Hematopoietic multipotent progenitor cell treated with erythropoietin and hydrocortisone succinate and interleukin-3 and kit ligand, for 17 days (in vitro differentiated cells): Measurements from ENCODE around the gene PSMC1.

ENCODE experiments used
- DNase-seq: peaks from one replicate; pipeline ENCODE4 v3.0.0-alpha.2; 2015; ENCODE audit warnings: low spot score

Gene PSMC1

GRCh38 chr14:90276646-90277367 lies 20.5 kb downstream of the PSMC1 start:
- no peak for DNase-seq

DNA sequence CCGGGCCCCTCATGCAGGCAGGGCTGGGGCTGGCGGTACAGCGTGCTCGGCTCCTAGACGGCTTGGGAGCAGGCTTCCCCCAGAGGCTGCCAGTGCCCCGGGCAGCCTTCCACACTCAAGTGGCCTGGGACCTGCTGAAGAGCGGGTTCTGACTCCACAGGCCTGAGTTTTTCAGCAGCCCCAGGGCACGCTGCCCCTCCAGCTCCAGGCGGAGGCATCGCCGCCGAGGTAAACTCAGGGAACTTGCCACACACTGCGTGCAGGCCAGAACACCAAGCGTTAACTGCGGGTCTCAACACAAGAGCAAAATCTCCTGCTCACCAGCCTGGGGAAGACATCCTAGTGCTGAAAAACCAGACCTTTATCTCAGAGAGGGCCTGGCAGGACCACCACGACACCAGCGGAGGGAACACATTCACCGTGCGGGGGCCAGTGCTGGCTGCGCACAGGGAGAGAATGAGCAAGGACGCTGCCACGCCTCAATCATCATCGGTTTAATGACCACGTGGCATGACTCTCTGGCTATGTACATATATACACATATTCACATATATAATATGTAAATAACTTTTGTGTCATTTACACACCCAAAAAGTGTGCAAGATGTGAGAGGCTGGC lies 21.3 kb downstream of the PSMC1 start:
- DNase-seq = no peak

GRCh38 chr14:90278199-90279175 lies 22.1 kb downstream of the PSMC1 start:
- DNase-seq = no peak

- no peak for DNase-seq
These were observed 23.7 kb downstream of the PSMC1 start for GRCh38 chr14:90280096-90280495.

GRCh38 chr14:90281261-90281660 lies 24.9 kb downstream of the PSMC1 start:
- no peak for DNase-seq

- no peak for DNase-seq
These were observed 25.4 kb downstream of the PSMC1 start for GRCh38 chr14:90281756-90282155.

DNA sequence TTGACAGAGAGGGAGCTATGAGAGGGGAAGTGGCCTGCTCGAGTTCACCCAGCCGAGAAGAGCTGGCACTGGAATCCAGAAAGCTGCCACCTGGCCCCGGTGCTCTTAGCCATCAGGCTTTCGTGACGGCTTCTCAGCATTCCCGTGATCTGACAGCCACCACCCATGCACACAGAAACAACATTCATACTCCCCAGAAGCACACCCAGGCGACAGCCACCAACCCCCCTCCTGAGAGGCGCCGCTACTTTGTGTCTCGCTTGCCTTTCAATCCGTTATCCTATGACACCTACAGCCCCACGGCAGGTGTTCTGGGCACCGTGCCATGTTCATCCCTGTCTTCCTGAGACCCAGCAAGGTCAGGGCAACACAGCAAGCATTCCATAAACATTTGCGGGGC lies 31.4 kb downstream of the PSMC1 start:
- no peak for DNase-seq

GRCh38 chr14:90288651-90289355 lies 32.5 kb downstream of the PSMC1 start:
- DNase-seq = no peak

GRCh38 chr14:90290337-90291011 lies 34.1 kb downstream of the PSMC1 start:
- no peak for DNase-seq

DNA sequence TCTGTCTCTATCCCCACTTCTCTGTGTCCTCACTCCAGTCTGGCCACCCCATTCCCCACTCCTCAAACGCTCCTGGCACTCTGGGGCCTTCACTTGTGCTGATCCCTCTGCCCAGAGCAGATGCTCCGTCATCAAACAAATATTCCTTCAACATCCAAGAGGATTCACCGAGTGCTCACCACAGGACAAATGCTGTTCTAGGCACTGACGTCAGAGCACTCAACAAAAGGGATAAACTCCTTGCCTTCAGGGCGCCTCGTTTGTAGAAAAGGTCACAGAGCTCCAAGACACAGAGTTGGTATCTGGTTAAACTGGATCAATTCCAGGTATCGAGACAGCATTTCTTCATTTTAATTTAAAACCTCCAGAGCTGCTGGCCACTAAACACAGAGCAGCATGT lies 35.3 kb downstream of the PSMC1 start:
- no peak for DNase-seq

- no peak for DNase-seq
These were observed 37.7 kb downstream of the PSMC1 start for GRCh38 chr14:90293766-90294730.

GRCh38 chr14:90294872-90295271 lies 38.5 kb downstream of the PSMC1 start:
- no peak for DNase-seq

GRCh38 chr14:90295870-90296516 lies 39.6 kb downstream of the PSMC1 start:
- no peak for DNase-seq

GRCh38 chr14:90296641-90297040 lies 40.3 kb downstream of the PSMC1 start:
- DNase-seq = no peak

- no peak for DNase-seq
These were observed 41.7 kb downstream of the PSMC1 start for GRCh38 chr14:90297876-90298629.

- DNase-seq = no peak
These were observed 43.1 kb downstream of the PSMC1 start for GRCh38 chr14:90299408-90299807.

DNA sequence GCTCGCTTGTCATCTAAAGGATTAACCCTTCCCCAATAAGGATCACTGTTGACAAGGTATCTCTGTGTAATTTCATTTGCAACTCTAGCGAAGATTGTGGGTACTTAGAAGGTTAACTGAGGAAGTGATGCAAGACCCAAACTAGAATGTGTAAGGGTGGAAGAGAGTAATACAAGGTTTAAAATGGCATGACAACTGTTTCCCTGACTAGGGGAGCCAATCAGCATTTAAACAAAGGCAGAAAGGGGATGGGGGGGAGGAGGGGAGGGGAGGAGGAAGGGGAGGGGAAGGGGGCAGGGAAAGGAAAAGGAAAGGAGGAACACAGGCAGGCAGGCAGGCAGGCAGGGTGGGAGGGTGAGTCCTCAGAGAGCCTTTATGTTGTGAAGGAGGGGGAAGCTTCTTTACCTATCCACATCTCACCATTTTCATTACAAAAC lies 44.3 kb downstream of the PSMC1 start:
- no peak for DNase-seq

DNA sequence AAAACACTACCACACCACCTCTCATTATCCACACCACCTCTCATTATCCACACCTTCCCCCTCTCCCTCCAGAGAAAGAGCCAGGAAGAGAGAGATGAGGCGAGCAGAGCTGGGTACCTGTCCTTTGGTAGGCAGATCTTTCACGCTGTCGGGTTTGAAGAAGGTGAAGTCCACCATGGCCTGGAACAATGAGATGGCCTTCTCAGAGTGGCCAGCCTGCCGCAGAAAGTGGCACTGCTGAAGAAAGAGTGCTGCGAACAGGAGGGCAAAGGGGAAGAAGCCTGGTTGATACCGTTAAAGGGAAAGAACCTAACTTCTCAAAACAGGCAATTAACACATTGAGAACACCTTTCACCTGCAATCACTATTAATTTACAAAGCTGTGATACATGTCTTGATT lies 44.8 kb downstream of the PSMC1 start:
- no peak for DNase-seq

- peak; percentile 78 for DNase-seq
These were observed 45.3 kb downstream of the PSMC1 start for GRCh38 chr14:90301668-90302090.
